Spleen (tissue), 7 donors: ENCODE measurements around the gene LGALS9.

ENCODE experiments used
- POLR2A ChIP-seq, 3 donors: fragments of 450-650 bp; IDR thresholded peaks; one replicate each; pipeline ENCODE4 v1.5.1; 2017; ENCODE audit warnings: antibody characterized with exemption in 3 of 3, mild to moderate bottlenecking in 1 of 3
- POLR2AphosphoS5 ChIP-seq, 3 donors: sonication (generic); formaldehyde crosslinking; IDR thresholded peaks; one replicate each; pipeline ENCODE4 v1.5.1; 2017; ENCODE audit warnings: antibody characterized with exemption in 3 of 3
- TF ChIP-seq, protein P1 (sequence below), 11 experiments: fragments of 200-600 bp in 7 of 11; fragments of 450-650 bp in 4 of 11; sonication (generic) in 4 of 11; IDR thresholded peaks in 8 of 11; conservative IDR thresholded peaks in 3 of 11; 1 replicate in 7 of 11; 2 replicates in 4 of 11; pipeline versions ENCODE4 v1.4.0 to v1.8.0; 2016 to 2021; ENCODE audit warnings: antibody characterized with exemption in 11 of 11, inconsistent platforms in 4 of 11, mild to moderate bottlenecking in 1 of 11
- donor health status: DM: no; HTN: no; CAD: no; lungs with moderate emphysema.
- donor health status: DM: no; HTN: no; CAD: no.
- donor health status: DM: no; HTN: no; CAD: no.

DNA sequence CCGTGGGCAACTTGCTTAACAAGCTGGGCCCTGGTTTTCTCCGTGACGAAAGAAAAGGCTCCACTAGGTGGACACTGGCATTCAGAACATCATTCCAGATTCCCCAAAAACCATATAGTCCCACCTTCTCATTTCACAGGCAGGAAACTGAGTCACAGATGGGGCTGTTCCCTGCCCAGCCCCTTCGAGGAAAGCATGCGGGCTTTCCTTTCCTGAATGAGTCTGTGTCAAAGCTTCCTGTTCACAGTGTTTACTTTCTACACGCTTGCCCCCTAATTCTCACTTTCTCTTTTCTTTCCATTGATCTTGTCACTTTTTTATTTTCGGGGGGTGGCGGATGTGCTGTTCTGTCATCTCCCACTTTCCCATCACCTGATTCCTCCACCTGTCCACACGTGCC lies 10.3 kb upstream of the LGALS9 start:
- TF ChIP-seq, protein P1, sequence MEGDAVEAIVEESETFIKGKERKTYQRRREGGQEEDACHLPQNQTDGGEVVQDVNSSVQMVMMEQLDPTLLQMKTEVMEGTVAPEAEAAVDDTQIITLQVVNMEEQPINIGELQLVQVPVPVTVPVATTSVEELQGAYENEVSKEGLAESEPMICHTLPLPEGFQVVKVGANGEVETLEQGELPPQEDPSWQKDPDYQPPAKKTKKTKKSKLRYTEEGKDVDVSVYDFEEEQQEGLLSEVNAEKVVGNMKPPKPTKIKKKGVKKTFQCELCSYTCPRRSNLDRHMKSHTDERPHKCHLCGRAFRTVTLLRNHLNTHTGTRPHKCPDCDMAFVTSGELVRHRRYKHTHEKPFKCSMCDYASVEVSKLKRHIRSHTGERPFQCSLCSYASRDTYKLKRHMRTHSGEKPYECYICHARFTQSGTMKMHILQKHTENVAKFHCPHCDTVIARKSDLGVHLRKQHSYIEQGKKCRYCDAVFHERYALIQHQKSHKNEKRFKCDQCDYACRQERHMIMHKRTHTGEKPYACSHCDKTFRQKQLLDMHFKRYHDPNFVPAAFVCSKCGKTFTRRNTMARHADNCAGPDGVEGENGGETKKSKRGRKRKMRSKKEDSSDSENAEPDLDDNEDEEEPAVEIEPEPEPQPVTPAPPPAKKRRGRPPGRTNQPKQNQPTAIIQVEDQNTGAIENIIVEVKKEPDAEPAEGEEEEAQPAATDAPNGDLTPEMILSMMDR (IDR thresholded peaks at IDR 0.05 in 8 of 11, conservative IDR thresholded peaks at IDR 0.05 in 3 of 11) = no peak
- TF ChIP-seq POLR2A (IDR thresholded peaks at IDR 0.05) (no peak), POLR2AphosphoS5 (IDR thresholded peaks at IDR 0.05) (no peak)
